Measurements from ENCODE around the gene EZH2. TPM values are rescaled to one million over a fixed set of nuclear protein-coding genes. Genes with fewer than 3 reads are reported as not detected.

The EZH2 gene
- total RNA-seq: 43.5 TPM

DNA sequence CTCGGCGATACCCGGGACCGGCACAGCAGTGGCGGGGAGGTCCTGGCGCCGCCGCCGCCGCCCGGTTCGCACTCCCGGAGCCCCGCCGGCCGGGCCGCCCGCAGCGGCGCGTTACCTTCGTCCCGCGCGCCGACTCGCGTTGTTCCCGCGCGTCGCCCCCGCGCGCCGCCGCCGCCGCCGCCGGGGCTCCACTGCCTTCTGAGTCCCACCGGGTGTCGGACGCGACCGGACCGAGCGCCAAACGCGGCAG, at the start of gene EZH2:
TSS of gene EZH2 (minus strand) at position 243 of the 250 bp plus-strand sequence. CDS start 36,993 bp downstream, outside the sequence.

Small RNAs within 50 kb of the gene (small RNA-seq; reads per million reads assigned to genes)
- gene RF00017 (ENCODE audit: low replicate concordance): not detected
- gene RN7SL569P (ENCODE audit: low replicate concordance): not detected
- not detected for gene RNU7-20P (ENCODE audit: low replicate concordance)

Other genes with a start within 250 kb of the EZH2 start
- 62.0 TPM for gene CUL1, start 185.4 kb downstream of the EZH2 start, total RNA-seq
- gene PDIA4, start 144.2 kb upstream of the EZH2 start, total RNA-seq: 38.5 TPM
- gene ZNF786, start 206.4 kb upstream of the EZH2 start, total RNA-seq: 17.8 TPM
- gene ZNF425, start 242.0 kb upstream of the EZH2 start, total RNA-seq: 5.3 TPM